H1 (cell line): ENCODE results near the gene UEVLD. TPM values are rescaled to one million over a fixed set of nuclear protein-coding genes. Genes with fewer than 3 reads are reported as not detected.

Source experiments
- BCL11A ChIP-seq, 2 experiments: IDR thresholded peaks; one replicate each; pipeline ENCODE4 v1.6.1; 2011; ENCODE audit warnings: low read depth in 2 of 2, low read length in 2 of 2, mild to moderate bottlenecking in 2 of 2
- CEBPB ChIP-seq: IDR thresholded peaks from 2 replicates; pipeline ENCODE4 v1.6.1; 2012; ENCODE audit warnings: low read depth, low read length
- CTCF ChIP-seq, 3 experiments: IDR thresholded peaks; 1 replicate in 2 of 3; 2 replicates in 1 of 3; pipeline versions ENCODE4 v1.5.1 to v1.6.1; 2011; ENCODE audit warnings: low read length in 3 of 3, mild to moderate bottlenecking in 3 of 3, inconsistent platforms in 2 of 3, low read depth in 1 of 3, moderate library complexity in 1 of 3; ENCODE audit not compliant: insufficient read depth in 1 of 3; ENCODE audit errors: control extremely low read depth in 1 of 3
- RXRA ChIP-seq: IDR thresholded peaks from 2 replicates; pipeline ENCODE4 v1.6.1; 2011; ENCODE audit warnings: low read depth, mild to moderate bottlenecking, low read length, moderate library complexity; ENCODE audit not compliant: insufficient read depth
- SP2 ChIP-seq: IDR thresholded peaks from 2 replicates; pipeline ENCODE4 v1.6.1; 2012; ENCODE audit warnings: mild to moderate bottlenecking, low read length, inconsistent platforms
- TCF12 ChIP-seq: IDR thresholded peaks from 2 replicates; pipeline ENCODE4 v1.6.1; 2011; ENCODE audit warnings: low read depth, mild to moderate bottlenecking, low read length
- polyA plus RNA-seq, 7 experiments: library from polyadenylated mRNA; depleted of rRNA in 3 of 7; stranded (reverse) in 5 of 7; unstranded in 2 of 7; fragments of >200 nt in 5 of 7; fragments of 200-250 nt in 2 of 7; gene quantifications; 1 replicate in 5 of 7; 2 replicates in 1 of 7; 4 replicates in 1 of 7; pipeline versions ENCODE4 v1.2.1 to v1.2.3, GENCODE V29; 2011 to 2013; ENCODE audit warnings: missing spikeins in 2 of 7, mixed read lengths in 2 of 7
- total RNA-seq: library from RNA; stranded (reverse); fragmentation: NEBNext Ultra II Directional; extraction: Animal tissue kit (Norgen Biotek cat#: 25700); gene quantifications from 2 replicates; pipeline ENCODE4 v1.2.1, GENCODE V29; 2021
- TF ChIP-seq, protein P1 (sequence below): fragments of 300-600 bp; sonication (generic); IDR thresholded peaks from 2 replicates; pipeline ENCODE4 v1.7.1; 2012; ENCODE audit warnings: low read length, moderate library complexity, mild to moderate bottlenecking, inconsistent platforms; ENCODE audit not compliant: insufficient replicate concordance

The UEVLD gene
- total and polyA plus RNA-seq, 2 of the 8 experiments (the other 6 are each of a cell fraction or from before 2014, with no cell fraction given): 4.1 to 7.3 TPM

DNA sequence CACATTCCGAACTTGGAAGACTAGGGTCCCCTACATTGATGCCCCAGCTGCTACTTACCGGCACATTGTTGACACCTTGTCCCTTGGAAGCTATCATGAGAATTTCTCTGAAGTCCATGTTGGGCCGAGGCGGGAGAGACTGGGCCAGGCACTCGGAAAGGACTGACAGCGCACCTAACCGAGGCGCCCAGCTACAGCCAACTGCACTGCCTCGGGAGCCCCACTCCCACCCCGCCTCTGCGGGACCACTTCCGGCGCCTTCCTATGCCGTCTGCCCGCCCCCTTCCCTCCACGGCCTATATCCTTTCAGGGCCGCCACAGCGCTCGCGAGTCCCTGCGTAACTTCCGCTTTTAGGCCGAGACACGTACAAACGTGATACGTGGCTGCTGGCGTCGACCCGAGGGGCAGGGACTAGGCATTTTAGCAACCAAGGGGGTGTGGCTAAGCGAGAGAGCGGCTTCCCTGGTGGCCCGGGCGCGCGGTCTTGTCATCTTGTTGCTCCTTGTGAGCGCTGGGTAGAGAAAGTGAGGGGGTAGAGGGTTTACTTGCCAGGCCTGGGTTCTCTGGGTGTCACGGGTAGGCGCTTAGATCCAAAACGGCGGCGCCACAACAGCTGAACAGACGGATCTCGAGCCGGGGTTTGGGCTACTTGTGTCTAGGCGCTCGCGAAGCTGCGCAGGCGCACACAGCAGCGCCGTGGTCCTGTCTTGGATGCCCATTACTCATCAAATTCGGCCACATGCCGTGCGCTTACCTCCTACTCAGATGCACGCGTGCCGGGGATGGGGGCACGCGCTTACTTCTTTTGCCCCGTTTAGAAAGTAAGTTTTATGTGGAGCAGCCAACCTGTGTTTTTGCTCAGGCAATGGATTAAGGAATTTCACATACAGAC is 45.9 kb upstream of the UEVLD start, which contains the start of gene SPTY2D1 (continued):
- TF ChIP-seq, protein P1, sequence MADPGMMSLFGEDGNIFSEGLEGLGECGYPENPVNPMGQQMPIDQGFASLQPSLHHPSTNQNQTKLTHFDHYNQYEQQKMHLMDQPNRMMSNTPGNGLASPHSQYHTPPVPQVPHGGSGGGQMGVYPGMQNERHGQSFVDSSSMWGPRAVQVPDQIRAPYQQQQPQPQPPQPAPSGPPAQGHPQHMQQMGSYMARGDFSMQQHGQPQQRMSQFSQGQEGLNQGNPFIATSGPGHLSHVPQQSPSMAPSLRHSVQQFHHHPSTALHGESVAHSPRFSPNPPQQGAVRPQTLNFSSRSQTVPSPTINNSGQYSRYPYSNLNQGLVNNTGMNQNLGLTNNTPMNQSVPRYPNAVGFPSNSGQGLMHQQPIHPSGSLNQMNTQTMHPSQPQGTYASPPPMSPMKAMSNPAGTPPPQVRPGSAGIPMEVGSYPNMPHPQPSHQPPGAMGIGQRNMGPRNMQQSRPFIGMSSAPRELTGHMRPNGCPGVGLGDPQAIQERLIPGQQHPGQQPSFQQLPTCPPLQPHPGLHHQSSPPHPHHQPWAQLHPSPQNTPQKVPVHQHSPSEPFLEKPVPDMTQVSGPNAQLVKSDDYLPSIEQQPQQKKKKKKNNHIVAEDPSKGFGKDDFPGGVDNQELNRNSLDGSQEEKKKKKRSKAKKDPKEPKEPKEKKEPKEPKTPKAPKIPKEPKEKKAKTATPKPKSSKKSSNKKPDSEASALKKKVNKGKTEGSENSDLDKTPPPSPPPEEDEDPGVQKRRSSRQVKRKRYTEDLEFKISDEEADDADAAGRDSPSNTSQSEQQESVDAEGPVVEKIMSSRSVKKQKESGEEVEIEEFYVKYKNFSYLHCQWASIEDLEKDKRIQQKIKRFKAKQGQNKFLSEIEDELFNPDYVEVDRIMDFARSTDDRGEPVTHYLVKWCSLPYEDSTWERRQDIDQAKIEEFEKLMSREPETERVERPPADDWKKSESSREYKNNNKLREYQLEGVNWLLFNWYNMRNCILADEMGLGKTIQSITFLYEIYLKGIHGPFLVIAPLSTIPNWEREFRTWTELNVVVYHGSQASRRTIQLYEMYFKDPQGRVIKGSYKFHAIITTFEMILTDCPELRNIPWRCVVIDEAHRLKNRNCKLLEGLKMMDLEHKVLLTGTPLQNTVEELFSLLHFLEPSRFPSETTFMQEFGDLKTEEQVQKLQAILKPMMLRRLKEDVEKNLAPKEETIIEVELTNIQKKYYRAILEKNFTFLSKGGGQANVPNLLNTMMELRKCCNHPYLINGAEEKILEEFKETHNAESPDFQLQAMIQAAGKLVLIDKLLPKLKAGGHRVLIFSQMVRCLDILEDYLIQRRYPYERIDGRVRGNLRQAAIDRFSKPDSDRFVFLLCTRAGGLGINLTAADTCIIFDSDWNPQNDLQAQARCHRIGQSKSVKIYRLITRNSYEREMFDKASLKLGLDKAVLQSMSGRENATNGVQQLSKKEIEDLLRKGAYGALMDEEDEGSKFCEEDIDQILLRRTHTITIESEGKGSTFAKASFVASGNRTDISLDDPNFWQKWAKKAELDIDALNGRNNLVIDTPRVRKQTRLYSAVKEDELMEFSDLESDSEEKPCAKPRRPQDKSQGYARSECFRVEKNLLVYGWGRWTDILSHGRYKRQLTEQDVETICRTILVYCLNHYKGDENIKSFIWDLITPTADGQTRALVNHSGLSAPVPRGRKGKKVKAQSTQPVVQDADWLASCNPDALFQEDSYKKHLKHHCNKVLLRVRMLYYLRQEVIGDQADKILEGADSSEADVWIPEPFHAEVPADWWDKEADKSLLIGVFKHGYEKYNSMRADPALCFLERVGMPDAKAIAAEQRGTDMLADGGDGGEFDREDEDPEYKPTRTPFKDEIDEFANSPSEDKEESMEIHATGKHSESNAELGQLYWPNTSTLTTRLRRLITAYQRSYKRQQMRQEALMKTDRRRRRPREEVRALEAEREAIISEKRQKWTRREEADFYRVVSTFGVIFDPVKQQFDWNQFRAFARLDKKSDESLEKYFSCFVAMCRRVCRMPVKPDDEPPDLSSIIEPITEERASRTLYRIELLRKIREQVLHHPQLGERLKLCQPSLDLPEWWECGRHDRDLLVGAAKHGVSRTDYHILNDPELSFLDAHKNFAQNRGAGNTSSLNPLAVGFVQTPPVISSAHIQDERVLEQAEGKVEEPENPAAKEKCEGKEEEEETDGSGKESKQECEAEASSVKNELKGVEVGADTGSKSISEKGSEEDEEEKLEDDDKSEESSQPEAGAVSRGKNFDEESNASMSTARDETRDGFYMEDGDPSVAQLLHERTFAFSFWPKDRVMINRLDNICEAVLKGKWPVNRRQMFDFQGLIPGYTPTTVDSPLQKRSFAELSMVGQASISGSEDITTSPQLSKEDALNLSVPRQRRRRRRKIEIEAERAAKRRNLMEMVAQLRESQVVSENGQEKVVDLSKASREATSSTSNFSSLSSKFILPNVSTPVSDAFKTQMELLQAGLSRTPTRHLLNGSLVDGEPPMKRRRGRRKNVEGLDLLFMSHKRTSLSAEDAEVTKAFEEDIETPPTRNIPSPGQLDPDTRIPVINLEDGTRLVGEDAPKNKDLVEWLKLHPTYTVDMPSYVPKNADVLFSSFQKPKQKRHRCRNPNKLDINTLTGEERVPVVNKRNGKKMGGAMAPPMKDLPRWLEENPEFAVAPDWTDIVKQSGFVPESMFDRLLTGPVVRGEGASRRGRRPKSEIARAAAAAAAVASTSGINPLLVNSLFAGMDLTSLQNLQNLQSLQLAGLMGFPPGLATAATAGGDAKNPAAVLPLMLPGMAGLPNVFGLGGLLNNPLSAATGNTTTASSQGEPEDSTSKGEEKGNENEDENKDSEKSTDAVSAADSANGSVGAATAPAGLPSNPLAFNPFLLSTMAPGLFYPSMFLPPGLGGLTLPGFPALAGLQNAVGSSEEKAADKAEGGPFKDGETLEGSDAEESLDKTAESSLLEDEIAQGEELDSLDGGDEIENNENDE: no peak
- TF ChIP-seq CEBPB (no peak), SP2 (no peak), CTCF (IDR thresholded peaks at IDR 0.05; ENCODE audit: control extremely low read depth in 1 of 3, insufficient read depth in 1 of 3, low read depth in 1 of 3, low read length in 3 of 3) (no peak), RXRA (no peak), TCF12 (no peak), BCL11A (IDR thresholded peaks at IDR 0.05; ENCODE audit: low read depth in 2 of 2, low read length in 2 of 2) (no peak)
